Activated naive CD8-positive, alpha-beta T cell (primary cell): ENCODE results near the gene HSPBP1.
"Not testable (repeated sequence)": the region's sequence is repeated elsewhere in the genome, so short reads cannot be mapped to it uniquely, and the experiment has no call there.

ENCODE experiments used
- H3K27ac Mint-ChIP-seq: one replicate; pipeline ENCODE4 v1.8.0; 2021; ENCODE audit warnings: mixed read lengths
- H3K27me3 Mint-ChIP-seq: one replicate; pipeline ENCODE4 v1.8.0; 2021; ENCODE audit warnings: mixed read lengths
- H3K36me3 Mint-ChIP-seq: one replicate; pipeline ENCODE4 v1.8.0; 2021; ENCODE audit warnings: mixed read lengths
- H3K4me1 Mint-ChIP-seq: one replicate; pipeline ENCODE4 v1.8.0; 2021; ENCODE audit warnings: low read depth, mixed read lengths
- H3K4me3 Mint-ChIP-seq: one replicate; pipeline ENCODE4 v1.8.0; 2021; ENCODE audit warnings: mild to moderate bottlenecking, mixed read lengths
- H3K9me3 Mint-ChIP-seq: one replicate; pipeline ENCODE4 v1.8.0; 2021; ENCODE audit warnings: low read depth, mixed read lengths

HSPBP1 gene, protein sequence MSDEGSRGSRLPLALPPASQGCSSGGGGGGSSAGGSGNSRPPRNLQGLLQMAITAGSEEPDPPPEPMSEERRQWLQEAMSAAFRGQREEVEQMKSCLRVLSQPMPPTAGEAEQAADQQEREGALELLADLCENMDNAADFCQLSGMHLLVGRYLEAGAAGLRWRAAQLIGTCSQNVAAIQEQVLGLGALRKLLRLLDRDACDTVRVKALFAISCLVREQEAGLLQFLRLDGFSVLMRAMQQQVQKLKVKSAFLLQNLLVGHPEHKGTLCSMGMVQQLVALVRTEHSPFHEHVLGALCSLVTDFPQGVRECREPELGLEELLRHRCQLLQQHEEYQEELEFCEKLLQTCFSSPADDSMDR

DNA sequence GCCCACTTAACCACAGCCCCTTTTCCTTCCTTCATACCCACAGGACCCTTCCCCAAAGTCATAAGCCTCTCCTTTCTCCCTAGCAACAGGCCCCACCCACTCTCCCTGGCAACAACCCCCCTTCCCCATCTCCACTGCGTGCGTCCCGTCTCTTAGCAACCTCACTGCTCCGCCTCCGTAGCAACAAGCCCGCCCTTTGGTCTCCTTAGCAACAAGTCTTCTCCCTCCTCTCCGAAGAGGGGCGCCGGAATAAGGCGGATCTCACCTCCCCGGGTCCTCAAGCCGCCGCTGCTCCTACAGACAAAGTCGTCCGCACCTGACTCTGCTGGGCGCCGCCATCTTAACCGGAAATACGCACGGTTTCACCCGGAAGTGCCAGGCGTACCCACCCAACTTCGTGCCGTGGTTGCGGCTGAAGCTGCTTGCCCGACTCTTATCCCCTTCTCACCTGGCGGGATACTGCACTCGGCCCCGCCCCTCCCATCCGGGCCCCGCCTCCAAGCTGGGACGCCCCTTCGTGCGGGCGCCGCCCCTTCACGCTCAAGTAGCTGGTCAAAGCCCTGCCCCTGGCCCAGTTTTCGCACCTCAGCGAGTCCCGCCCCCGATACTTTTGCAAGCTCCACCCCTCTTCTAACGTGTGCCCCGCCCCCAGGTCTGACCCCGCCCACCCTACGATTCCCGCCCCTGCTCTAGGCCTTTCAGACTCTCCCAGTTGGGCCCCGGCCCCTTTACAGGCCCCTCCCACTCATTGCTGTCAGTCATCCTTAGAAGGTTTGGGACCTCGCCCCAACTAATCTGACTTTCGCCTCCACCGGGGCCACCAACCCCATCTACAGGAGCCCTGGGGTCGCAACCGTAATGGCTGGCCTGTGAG lies at the start of gene HSPBP1:
Gene HSPBP1, minus strand, starts transcription at position 341 of the 874 bp plus-strand sequence. CDS start 502 bp downstream, outside the sequence.
- no peaks in the 10 kb centered on the region for H3K36me3 Mint-ChIP-seq
- H3K27ac Mint-ChIP-seq, result peak within 1 kb of the TSS; percentile 96
- no peaks in the 10 kb centered on the region for H3K9me3 Mint-ChIP-seq
- H3K27me3 Mint-ChIP-seq, result no peaks in the 10 kb centered on the region
- peaks cover 25% of the 10 kb centered on the region for H3K4me1 Mint-ChIP-seq
- peak within 1 kb of the TSS; percentile 100 for H3K4me3 Mint-ChIP-seq

DNA sequence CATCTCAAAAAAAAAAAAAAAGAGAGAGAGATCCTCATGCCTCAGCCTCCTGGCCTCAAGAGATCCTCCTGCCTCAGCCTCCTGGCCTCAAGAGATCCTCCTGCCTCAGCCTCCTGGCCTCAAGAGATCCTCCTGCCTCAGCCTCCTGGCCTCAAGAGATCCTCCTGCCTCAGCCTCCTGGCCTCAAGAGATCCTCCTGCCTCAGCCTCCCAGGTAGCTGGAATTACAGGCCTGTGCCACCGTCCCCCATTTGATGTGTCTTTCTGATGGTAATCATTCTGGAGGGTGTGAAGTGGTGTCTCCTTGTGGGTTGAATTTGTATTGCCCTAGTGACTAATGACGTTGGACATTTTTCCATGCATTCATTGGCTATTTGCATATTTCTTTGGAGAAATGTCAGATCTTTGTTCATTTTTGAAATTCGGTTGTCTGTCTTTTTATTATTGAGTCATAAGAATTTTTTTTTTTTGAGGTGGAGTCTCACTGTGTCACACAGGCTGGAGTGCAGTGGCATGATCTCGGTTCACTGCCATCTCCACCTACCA lies 48.9 kb upstream of the HSPBP1 start:
- not testable (repeated sequence) for H3K4me3 Mint-ChIP-seq, H3K27ac Mint-ChIP-seq, H3K9me3 Mint-ChIP-seq, H3K36me3 Mint-ChIP-seq, H3K27me3 Mint-ChIP-seq, H3K4me1 Mint-ChIP-seq

DNA sequence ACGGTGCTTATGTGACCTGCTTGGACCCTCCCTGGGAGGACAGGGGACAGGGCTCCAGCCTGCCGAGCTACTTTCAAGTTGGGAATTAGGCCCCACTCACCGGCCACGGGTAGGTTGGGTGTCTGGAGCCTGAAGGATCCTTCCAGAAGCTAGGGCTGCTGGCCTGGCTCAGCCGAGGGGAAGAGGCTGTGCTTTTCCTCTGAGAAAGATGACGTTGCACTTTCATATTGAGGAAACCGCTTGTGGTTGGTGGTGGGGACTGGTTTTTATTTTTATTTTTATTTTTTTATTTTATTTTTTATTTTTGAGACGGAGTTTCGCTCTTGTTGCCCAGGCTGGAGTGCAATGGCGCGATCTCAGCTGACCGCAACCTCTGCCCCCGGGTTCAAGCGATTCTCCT lies 45.3 kb upstream of the HSPBP1 start, which contains the start of gene TMEM150B:
Gene TMEM150B, minus strand, starts transcription at position 170 of the 400 bp plus-strand sequence. CDS start 4,305 bp downstream, outside the sequence.
- Mint-ChIP-seq H3K27ac (no peak within 1 kb of the TSS), H3K9me3 (no peaks in the 10 kb centered on the region), H3K36me3 (no peaks in the 10 kb centered on the region), H3K27me3 (peaks cover 2% of the 10 kb centered on the region), H3K4me3 (no peak within 1 kb of the TSS), H3K4me1 (no peaks in the 10 kb centered on the region)

DNA sequence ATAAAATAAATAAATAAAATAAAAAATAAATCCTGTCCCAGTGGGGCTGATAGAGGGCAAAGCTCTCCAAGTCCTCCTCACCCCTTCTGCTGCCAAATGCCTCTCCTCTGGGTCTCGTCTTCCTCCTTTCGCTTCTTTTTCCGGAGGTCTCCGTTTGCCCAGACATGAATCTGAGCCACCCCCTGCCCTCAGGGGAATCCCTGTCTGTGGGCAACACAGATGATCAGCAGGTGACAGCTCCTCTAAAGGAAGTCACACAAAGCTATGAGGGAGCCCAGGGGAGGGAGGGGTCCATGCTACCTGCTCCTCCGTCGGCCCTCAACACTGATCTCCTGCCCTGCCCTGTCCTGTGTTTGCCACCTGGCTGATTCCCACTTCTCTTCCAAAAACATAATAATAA lies 44.8 kb upstream of the HSPBP1 start:
- H3K27ac Mint-ChIP-seq, result no peak overlapping the region

DNA sequence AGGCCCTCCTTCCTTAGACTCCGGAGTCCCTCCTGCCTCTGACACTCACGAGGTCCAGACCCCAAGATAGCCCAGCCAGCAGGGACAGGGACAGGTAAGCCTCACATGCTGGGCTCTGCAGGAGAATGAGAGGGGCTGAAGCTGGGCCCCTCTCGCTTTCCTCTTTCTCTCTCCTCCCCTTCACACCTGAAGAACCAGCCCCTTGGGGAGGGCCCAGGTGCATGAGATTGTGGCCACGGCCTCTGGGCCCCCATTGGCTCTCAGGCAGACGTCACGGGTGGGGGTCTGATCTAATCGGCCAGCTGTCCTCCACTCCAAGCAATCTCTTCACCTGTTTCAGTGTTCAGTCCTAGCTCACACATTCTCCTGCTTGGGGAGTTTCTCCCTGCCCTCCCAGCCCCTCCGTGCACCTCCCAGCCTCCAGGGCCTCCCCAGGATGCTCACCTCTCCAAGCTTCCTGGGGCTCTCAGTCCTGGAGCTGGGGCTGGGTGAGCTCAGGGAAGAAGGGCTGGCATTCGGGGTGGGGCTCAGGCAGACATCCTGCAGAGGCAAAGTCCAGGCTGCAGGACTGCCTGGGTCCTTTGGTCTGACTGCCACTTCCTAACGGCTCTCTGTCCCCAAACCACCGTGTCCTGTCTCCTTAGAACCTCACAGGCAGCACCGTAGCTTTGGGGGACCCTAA lies 42.4 kb upstream of the HSPBP1 start:
- H3K4me1 Mint-ChIP-seq, result no peaks in the 10 kb centered on the region
- H3K27ac Mint-ChIP-seq, result no peak overlapping the region
- no peak overlapping the region for H3K4me3 Mint-ChIP-seq
- H3K9me3 Mint-ChIP-seq, result no peaks in the 10 kb centered on the region
- no peaks in the 10 kb centered on the region for H3K36me3 Mint-ChIP-seq
- no peaks in the 10 kb centered on the region for H3K27me3 Mint-ChIP-seq

More for the DNA sequence above, 44.8 kb upstream of the HSPBP1 start:
- Mint-ChIP-seq H3K36me3 (no peaks in the 10 kb centered on the region), H3K4me3 (no peak overlapping the region), H3K9me3 (no peaks in the 10 kb centered on the region), H3K4me1 (no peaks in the 10 kb centered on the region), H3K27me3 (peaks cover 2% of the 10 kb centered on the region)

DNA sequence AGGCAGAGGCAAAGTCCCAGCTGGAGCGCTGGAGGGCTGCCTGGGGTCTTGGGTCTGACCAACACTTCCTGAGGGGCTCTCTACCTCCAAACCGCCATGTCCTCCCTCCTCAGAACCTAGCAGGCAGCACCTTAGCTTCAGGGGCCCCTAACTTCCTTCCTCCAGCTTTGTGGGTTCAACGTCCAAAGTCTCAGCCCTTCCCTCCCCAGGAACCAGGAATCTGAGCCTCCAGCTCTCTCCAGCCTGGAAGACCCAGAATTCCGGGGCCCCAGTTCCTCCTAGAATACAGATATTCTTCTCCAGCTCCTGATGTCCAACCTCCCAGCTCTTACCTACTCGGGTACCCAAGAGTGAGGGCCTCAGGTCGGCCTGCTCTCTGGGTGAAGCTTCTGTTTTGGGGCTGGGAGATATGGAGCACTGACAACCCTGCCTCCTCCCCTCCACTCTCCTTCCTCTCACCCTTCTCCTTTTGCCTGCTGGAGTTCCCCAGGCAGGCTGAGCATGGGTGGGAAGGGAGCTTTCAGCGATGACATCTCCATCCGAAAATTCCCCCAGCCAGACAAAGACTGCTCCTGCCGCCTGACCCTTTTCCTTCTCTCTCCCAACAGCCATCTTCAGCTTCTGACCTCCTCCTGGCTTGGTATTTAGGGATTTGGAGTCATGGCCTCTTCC lies 41.7 kb upstream of the HSPBP1 start:
- no peaks in the 10 kb centered on the region for H3K27me3 Mint-ChIP-seq
- no peak overlapping the region for H3K27ac Mint-ChIP-seq
- H3K4me1 Mint-ChIP-seq, result no peaks in the 10 kb centered on the region
- H3K9me3 Mint-ChIP-seq, result no peaks in the 10 kb centered on the region
- no peaks in the 10 kb centered on the region for H3K36me3 Mint-ChIP-seq
- no peak overlapping the region for H3K4me3 Mint-ChIP-seq

DNA sequence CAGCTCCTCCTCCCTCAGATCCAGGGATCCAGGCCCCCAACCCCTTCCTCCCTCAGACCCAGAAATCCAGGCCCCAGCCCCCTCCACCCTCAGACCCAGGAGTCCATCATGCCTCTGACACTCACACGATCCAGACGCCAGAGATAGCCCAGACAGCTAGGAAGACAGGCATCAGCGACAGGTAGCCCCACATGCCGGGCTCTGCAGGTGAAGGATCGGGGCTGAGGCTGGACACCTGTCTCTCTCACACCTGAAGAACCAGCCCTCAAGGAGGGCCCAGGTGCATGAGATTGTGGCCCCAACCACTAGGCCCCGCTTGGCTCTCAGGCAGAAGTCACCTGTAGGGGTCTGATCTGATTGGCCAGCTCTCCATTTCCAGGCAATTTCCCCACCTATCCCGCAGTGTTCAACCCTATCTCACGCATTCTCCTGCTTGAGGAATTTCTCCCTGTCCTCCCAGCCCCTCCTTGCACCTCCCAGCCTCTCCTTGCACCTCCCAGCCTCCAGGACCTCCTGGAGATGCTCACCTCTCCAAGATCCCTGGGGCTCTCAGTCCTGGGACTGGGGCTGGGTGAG lies 41.0 kb upstream of the HSPBP1 start:
- no peak overlapping the region for H3K27ac Mint-ChIP-seq
- no peaks in the 10 kb centered on the region for H3K36me3 Mint-ChIP-seq
- no peaks in the 10 kb centered on the region for H3K27me3 Mint-ChIP-seq
- H3K9me3 Mint-ChIP-seq, result no peaks in the 10 kb centered on the region
- H3K4me3 Mint-ChIP-seq, result no peak overlapping the region
- H3K4me1 Mint-ChIP-seq, result no peaks in the 10 kb centered on the region

DNA sequence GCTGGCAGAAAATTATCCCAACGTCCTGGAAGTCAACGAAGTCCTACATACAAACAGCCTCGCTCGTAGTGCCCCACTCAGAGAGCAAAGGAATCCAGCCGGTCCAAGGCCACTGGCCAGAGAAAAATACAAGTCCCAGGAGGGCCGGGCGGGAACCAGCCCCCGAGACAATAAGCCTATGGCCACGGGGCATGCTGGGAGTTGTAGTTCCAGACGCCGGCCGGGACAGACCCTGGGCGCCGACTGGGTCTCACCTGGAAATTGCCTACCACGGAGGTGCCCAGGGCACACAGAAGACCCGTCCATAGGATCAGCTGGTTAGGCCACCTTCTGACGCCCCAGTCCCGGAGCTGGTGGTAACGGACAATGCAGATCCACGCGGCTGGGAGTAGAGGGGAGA lies 39.9 kb upstream of the HSPBP1 start:
- H3K4me1 Mint-ChIP-seq, result no peaks in the 10 kb centered on the region
- no peak overlapping the region for H3K4me3 Mint-ChIP-seq
- no peaks in the 10 kb centered on the region for H3K27me3 Mint-ChIP-seq
- H3K36me3 Mint-ChIP-seq, result no peaks in the 10 kb centered on the region
- H3K9me3 Mint-ChIP-seq, result no peaks in the 10 kb centered on the region
- H3K27ac Mint-ChIP-seq, result no peak overlapping the region

DNA sequence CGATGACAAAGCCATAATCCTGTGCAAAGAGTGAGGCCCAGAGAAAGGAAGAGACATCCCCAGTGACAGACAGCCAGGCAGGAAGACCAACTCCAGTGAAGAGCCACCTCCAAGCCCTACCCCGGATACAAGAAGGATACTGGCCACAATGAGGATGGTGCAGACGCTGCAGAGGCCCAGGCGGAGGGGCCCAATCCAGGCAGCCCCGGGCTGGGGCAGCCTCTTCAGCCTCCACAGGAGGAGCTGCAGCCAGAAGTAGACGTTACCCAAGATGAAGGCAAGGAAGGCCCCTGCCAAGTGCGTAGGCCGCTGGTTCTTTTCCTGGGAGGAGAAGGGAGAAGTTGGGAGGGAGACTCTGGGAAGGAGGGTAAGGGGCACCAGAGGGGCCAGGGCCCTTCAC lies 36.7 kb upstream of the HSPBP1 start:
- Mint-ChIP-seq H3K9me3 (no peaks in the 10 kb centered on the region), H3K36me3 (no peaks in the 10 kb centered on the region), H3K27ac (no peak overlapping the region), H3K4me3 (no peak overlapping the region), H3K27me3 (no peaks in the 10 kb centered on the region), H3K4me1 (no peaks in the 10 kb centered on the region)

DNA sequence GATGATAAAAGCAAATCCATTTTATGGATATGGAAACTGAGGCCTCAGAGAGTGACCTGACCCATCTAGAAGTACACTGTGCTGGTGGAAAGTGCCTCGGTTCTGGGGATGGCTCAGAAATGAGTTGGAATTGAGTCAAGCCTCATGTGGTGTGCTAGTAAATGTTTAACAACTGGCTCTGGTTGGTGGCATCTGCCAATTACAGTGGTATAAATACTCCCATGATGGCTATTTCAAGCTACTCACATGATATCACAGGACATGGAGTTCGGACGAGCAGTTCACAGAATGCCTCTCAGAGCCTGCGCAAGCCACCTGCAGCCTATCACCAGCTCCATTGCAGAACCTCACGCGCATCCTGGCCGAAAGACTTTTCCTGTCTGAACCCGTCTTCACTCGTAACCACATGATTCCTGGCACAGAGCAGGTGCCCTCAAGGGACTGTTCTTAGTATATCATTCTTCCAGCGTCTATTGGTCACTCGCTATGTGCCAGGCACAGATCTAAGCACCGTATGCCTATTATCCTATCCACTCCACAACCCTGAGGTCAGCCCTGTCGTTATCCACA lies 36.1 kb upstream of the HSPBP1 start:
- no peak overlapping the region for H3K27ac Mint-ChIP-seq
- no peak overlapping the region for H3K4me3 Mint-ChIP-seq
- H3K27me3 Mint-ChIP-seq, result no peaks in the 10 kb centered on the region

DNA sequence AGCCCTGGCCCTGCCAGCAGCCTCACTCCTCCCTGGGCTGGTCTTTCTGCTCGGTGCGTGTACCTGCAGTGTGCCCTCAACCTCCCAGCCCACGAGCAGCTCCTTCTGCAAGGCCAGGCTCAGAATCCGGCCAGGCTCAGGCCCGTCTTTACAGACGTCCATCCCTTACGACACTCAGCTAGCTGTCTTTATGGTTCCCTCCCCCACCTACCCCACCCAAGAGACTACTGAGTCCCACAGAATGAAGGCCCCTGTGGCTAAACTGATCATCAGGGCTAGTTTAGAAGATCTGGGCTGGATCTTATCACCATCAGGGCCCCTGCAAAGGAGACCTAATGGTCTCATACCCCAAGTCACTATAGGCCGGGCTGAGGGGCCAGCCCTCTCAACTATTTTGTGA lies 34.5 kb upstream of the HSPBP1 start:
- H3K27me3 Mint-ChIP-seq, result no peaks in the 10 kb centered on the region
- H3K27ac Mint-ChIP-seq, result no peak overlapping the region
- H3K4me3 Mint-ChIP-seq, result no peak overlapping the region
- H3K4me1 Mint-ChIP-seq, result no peaks in the 10 kb centered on the region
- H3K9me3 Mint-ChIP-seq, result no peaks in the 10 kb centered on the region
- H3K36me3 Mint-ChIP-seq, result no peaks in the 10 kb centered on the region

More for the DNA sequence above, 36.1 kb upstream of the HSPBP1 start:
- Mint-ChIP-seq H3K9me3 (no peaks in the 10 kb centered on the region), H3K4me1 (no peaks in the 10 kb centered on the region), H3K36me3 (no peaks in the 10 kb centered on the region)

DNA sequence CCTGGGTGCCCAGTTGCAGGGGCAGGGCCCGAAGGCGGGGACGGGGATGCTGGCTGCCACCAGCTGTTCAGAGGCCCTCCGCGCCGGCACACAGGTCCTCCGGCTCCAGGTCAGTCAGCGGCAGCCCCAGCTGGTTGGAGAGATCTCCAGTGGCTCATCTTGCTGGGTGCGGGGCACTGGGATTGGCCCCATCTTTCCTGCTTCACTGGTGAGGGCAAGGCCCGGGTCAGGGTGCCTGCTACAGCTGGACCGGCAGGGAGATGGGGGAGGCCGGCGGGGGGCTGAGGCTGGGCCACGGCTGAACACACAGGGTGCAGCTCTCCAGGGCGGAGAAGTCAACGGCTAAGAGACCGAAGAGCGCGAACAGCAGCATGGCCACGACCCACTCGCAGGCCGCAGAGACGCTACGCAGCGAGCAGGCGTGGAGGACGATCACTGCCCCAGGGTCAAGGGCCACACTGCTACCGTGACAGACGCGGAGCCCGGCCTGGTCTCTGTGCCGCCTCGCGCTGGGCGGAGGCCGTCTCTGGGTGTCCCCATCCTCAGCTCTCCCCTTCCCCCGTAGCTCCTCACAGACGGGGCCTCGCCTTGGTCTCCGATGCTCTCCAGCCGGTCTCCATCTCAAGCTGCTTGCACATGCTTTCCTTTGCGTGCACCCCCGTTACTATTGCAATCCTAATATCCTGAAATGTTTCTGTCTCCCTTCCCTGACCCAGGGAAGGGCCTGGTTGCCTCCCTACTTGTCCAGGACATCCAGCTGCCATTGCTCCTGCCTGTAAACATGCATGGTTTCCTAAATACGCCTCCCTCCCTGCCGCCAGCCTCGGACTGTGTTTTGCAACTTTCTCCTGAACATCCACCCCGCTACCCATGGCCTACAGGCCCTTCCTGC lies 33.0 kb upstream of the HSPBP1 start:
- Mint-ChIP-seq H3K36me3 (no peaks in the 10 kb centered on the region), H3K27me3 (no peaks in the 10 kb centered on the region), H3K4me3 (no peak overlapping the region), H3K4me1 (no peaks in the 10 kb centered on the region), H3K9me3 (no peaks in the 10 kb centered on the region), H3K27ac (no peak overlapping the region)

DNA sequence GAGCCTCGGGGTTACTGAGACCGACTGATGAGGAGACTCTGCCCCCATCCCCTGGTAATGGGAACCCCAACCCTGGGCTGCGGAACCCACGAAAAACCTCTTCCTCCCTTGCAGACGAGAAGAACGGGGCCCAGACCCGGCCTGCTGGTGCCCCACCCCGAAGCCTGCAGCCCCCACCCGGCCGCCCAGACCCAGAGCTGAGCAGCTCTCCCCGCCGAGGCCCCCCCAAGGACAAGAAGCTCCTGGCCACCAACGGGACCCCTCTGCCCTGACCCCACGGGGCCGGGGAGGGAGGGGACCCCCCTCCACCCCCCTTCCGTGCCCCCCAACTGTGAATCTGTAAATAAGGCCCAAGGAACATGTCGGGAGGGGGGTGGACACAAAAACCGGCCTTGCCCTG lies 31.9 kb upstream of the HSPBP1 start:
- H3K4me3 Mint-ChIP-seq, result no peak overlapping the region
- no peak overlapping the region for H3K27ac Mint-ChIP-seq
- no peaks in the 10 kb centered on the region for H3K9me3 Mint-ChIP-seq
- H3K36me3 Mint-ChIP-seq, result no peaks in the 10 kb centered on the region
- H3K27me3 Mint-ChIP-seq, result no peaks in the 10 kb centered on the region
- no peaks in the 10 kb centered on the region for H3K4me1 Mint-ChIP-seq
